GM19099 (cell line): ENCODE measurements around the gene GRHL3.

Experiments used
- POLR2A ChIP-seq: IDR thresholded peaks from 3 replicates; pipeline ENCODE4 v1.6.1; 2011; ENCODE audit warnings: low read depth; ENCODE audit not compliant: insufficient read length; ENCODE audit errors: extremely low read depth

GRHL3 gene

GRCh38 chr1:24322470-24323177, 3.5 kb downstream of the GRHL3 start:
- TF ChIP-seq POLR2A, result no peak

GRCh38 chr1:24323281-24323680, 4.1 kb downstream of the GRHL3 start:
- TF ChIP-seq POLR2A, result no peak

GRCh38 chr1:24324903-24325302, 5.7 kb downstream of the GRHL3 start:
- TF ChIP-seq POLR2A, result no peak

DNA sequence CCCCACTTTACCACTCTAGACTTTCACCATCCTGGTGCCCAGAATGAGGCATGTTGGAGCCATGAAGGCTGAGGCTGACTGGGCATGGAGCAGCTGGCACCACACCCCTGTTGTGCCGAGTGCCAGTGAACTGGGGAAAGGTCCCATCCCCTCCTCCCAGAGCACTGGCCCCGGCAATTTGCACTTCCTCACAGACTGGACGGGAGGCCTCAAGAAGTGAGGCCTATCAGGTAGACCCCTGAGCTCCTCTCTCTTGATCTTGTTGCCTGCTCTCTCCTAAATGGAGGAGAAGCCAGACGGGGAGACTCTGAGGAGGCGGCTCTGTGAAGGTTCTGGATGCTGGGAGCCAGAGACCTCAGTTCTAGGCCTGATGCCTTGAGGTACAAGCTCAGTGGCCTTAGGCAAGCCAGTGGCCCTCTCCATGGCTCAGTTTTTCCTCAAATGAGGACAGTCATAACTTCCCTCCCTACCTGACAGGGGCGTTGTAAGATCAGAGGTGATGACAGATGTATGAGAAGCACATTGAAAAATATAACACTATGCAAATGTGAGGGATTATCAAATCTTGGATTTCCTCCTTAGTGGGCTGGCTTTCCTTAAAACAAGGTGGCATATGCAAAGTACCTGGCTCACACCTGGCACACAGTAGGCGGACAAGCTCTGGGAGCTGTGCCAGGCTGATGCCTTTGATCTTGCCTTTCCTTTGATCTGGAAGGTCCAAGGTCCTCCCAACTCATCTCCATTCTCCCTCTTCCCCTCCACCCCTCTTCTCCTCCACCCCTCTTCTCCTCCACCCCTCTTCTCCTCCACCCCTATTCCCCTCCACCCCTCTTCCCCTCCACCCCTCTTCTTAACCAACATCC, 6.7 kb downstream of the GRHL3 start:
- no peak for TF ChIP-seq POLR2A

DNA sequence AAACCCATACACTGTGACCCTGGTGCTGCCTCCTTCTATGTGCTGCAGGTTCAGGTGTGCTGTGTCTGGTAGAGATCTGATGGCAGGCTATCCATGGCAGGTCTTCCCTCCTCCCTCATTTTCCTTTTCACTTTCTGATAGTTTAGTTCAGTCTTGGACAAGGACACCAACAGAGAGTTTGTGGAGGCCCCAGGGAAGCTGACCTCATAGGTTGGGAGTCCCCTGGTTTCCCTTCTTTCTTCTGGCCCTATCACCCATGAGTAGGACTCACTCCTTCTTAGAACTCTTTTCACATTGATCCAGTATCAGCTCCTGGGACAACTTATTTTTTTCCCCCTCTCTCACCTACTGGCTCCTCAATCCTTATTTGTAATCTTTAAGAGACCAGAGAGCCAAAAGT, 8.3 kb downstream of the GRHL3 start:
- TF ChIP-seq POLR2A, result no peak

- no peak for TF ChIP-seq POLR2A
Observed at GRCh38 chr1:24327891-24328290, 8.7 kb downstream of the GRHL3 start.

DNA sequence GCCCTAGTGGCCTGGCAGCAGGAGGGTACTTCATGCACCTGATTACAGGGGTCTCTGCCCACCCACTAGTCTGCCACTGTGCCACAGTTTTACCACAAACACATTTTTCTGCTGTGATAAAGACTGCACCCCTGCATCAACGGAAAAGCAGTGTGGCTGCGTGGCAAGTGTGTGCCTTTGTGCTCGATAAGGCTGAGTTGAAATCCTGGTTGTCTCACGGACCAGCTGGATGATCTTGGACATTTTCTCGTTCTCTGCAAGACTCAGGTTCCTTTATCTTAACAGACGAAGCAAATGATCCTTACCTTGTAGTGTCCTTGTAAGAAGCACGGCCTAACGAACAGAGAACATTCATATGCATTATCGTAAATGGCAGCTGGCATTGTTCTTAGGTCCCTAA, 10.2 kb downstream of the GRHL3 start:
- no peak for TF ChIP-seq POLR2A

DNA sequence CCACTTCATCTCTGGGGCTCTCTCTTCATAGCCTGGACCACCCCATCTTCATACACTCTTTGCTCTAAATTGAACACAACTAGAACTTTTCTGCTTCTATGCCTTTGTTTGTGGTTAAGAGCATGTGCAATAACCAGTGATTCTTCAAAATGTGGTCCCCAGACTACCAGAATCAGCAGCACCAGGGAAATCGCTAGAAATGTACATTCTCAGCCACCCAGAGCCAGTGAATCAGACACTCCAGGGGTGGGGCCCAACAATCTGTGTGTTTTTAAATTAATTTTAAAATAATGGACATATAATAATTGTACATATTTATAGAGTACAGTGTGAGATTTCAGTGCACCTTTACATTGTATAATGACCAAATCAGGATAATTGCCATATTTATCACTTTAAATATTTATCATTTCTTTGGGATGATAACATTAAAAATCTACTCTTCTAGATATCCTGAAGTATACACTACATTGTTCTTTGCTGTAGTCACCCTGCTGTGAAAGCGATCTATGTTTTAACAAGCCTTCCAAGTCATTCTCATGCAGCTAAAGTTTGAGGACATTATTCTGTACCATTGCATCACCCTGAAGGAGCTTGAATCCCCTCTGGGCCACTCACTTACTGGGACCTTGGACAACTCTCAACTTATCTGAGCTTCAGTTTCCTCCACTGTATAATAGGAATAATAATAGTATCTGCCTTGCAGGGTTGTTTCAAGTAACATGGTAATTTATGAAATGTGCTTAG, 10.8 kb downstream of the GRHL3 start:
- TF ChIP-seq POLR2A, result no peak

- TF ChIP-seq POLR2A, result no peak
Observed at GRCh38 chr1:24331961-24332673, 13.0 kb downstream of the GRHL3 start.

GRCh38 chr1:24336075-24336474, 16.9 kb downstream of the GRHL3 start:
- TF ChIP-seq POLR2A, result no peak

- no peak for TF ChIP-seq POLR2A
Observed at GRCh38 chr1:24337455-24337854, 18.3 kb downstream of the GRHL3 start.

DNA sequence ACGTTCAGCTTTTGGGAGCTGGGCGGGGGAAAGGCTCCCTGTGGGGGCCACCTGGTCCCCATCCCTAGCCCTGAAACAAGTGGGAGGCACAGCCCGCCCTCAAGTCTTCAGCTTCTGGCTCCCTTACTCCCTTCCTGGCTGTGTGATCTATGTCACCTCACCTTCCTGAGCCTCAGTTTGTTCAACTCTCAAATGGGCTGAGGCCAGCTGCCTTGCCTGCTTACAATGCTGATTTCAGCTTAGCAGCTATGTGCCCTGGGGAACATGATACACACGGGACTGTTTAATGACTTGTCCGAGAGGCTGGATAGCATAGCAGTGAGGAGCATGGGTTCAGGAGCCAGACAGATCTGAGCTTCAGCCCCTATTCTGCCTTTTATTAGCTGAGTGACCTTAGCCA, 19.3 kb downstream of the GRHL3 start:
- no peak for TF ChIP-seq POLR2A

- no peak for TF ChIP-seq POLR2A
Observed at GRCh38 chr1:24339996-24340395, 20.8 kb downstream of the GRHL3 start.

DNA sequence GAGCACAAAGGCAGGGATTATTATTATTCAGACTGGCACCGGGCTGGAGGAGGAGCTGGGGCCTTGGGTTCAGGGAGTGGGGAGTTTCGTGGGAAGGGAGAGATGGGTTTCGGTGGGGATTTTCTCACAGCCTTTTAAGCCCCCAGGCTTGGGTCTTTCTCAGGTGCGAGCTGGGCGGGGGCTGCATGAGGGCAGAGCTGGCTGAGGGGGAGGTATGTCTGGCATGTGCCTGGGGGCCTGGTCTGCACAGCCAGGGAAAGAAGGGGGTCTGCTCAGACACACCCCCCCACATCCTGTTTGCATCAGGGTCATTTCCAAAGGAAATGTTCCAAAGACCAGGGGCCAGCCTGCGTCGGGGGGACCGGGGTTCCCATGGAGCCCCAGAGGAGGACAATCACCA, 21.6 kb downstream of the GRHL3 start:
- no peak for TF ChIP-seq POLR2A

DNA sequence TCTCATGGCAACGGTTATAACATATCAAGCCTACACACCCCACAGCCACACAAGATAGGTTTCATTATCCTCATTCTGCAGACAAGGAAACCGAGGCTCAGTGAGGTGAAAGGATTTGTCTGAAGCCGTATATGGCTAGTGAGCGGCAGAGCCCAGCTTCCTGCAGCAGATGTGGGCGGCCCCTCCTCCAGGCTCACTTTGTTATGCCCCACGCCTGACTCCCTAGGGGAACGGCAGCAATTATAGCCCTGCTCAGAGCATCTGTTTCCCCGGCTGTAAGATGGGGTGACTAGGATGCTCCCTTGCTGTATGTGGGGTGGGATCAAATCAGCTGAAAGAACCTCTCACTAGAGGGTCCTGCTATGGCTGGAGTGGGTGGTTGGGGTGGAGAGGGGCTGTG, 22.1 kb downstream of the GRHL3 start:
- no peak for TF ChIP-seq POLR2A
